Measurements from ENCODE around the gene OCA2.

GRCh38 chr15:27770769-27771554 lies 328.2 kb downstream of the OCA2 start:
- TF ChIP-seq, protein P1, sequence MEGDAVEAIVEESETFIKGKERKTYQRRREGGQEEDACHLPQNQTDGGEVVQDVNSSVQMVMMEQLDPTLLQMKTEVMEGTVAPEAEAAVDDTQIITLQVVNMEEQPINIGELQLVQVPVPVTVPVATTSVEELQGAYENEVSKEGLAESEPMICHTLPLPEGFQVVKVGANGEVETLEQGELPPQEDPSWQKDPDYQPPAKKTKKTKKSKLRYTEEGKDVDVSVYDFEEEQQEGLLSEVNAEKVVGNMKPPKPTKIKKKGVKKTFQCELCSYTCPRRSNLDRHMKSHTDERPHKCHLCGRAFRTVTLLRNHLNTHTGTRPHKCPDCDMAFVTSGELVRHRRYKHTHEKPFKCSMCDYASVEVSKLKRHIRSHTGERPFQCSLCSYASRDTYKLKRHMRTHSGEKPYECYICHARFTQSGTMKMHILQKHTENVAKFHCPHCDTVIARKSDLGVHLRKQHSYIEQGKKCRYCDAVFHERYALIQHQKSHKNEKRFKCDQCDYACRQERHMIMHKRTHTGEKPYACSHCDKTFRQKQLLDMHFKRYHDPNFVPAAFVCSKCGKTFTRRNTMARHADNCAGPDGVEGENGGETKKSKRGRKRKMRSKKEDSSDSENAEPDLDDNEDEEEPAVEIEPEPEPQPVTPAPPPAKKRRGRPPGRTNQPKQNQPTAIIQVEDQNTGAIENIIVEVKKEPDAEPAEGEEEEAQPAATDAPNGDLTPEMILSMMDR (IDR thresholded peaks at IDR 0.05 in 8 of 11, conservative IDR thresholded peaks at IDR 0.05 in 3 of 11): no peak
- TF ChIP-seq POLR2AphosphoS5 (IDR thresholded peaks at IDR 0.05): no peak
